WTC11 (cell line): ENCODE measurements around the gene SH3BGR. TPM values are rescaled to one million over a fixed set of nuclear protein-coding genes. Genes with fewer than 3 reads are reported as not detected.

Experiments
- ATAC-seq: fragments of 200-7000 bp; cut with Tn5 transposase; 2 replicates; pipeline ENCODE4 v1.10.0; 2021; ENCODE audit warnings: mild to moderate bottlenecking, moderate library complexity
- CTCF ChIA-PET: fragments of 300-600 bp; sonication (Branson Sonifier 250); formaldehyde crosslinking; loops from one replicate; lab custom pipeline; 2021; ENCODE audit warnings: antibody characterized with exemption; lab: Charles Lee
- POLR2A ChIA-PET: fragments of 350-600 bp; sonication (Branson Sonifier 250); formaldehyde crosslinking; loops from one replicate; lab custom pipeline; 2021; ENCODE audit warnings: antibody characterized with exemption; lab: Charles Lee
- DNase-seq: peaks from one replicate; pipeline ENCODE4 v3.0.0; 2021; ENCODE audit warnings: low spot score
- H3K27ac Mint-ChIP-seq: 2 replicates; pipeline ENCODE4 v1.8.0; 2021; ENCODE audit warnings: mixed read lengths
- H3K27me3 Mint-ChIP-seq: 2 replicates; pipeline ENCODE4 v1.8.0; 2021; ENCODE audit warnings: low read depth, mild to moderate bottlenecking, moderate library complexity, mixed read lengths
- H3K36me3 Mint-ChIP-seq: 2 replicates; pipeline ENCODE4 v1.8.0; 2021; ENCODE audit warnings: mixed read lengths
- H3K4me1 Mint-ChIP-seq: 2 replicates; pipeline ENCODE4 v1.8.0; 2022; ENCODE audit warnings: mixed read lengths
- H3K4me3 Mint-ChIP-seq: 2 replicates; pipeline ENCODE4 v1.8.0; 2021; ENCODE audit warnings: mild to moderate bottlenecking, moderate library complexity, mixed read lengths
- H3K9me3 Mint-ChIP-seq: 2 replicates; pipeline ENCODE4 v1.8.0; 2021; ENCODE audit warnings: mixed read lengths
- CBFB ChIP-seq: sonication (generic); formaldehyde crosslinking; IDR thresholded peaks from 2 replicates; pipeline ENCODE4 v1.8.1; 2022; ENCODE audit warnings: mild to moderate bottlenecking, low read depth, missing genetic modification reagents
- CDX4 ChIP-seq: fragments of 250-450 bp; sonication (Bioruptor Pico); IDR thresholded peaks from 2 replicates; pipeline ENCODE4 v1.9.0; 2021; ENCODE audit warnings: moderate library complexity, mild to moderate bottlenecking, inconsistent platforms, borderline replicate concordance
- ELF4 ChIP-seq: sonication (generic); formaldehyde crosslinking; IDR thresholded peaks from 2 replicates; pipeline ENCODE4 v1.8.1; 2022; ENCODE audit warnings: low read depth, mild to moderate bottlenecking, moderate library complexity, missing genetic modification reagents
- FOXP1 ChIP-seq: sonication (generic); formaldehyde crosslinking; IDR thresholded peaks from 2 replicates; pipeline ENCODE4 v1.8.0; 2022; ENCODE audit warnings: missing genetic modification reagents, mild to moderate bottlenecking, moderate library complexity, borderline replicate concordance
- GTF2I ChIP-seq: fragments of 250-450 bp; sonication (Bioruptor Pico); conservative IDR thresholded peaks from 2 replicates; pipeline ENCODE4 v1.4.0; 2021; ENCODE audit warnings: mild to moderate bottlenecking
- KAT7 ChIP-seq: sonication (generic); formaldehyde crosslinking; IDR thresholded peaks from 2 replicates; pipeline ENCODE4 v1.8.1; 2023; ENCODE audit warnings: missing genetic modification reagents, mild to moderate bottlenecking, borderline replicate concordance
- MAX ChIP-seq: sonication (generic); formaldehyde crosslinking; IDR thresholded peaks from 2 replicates; pipeline ENCODE4 v1.8.0; 2022; ENCODE audit warnings: mild to moderate bottlenecking, missing genetic modification reagents
- NFATC4 ChIP-seq: fragments of 250-450 bp; sonication (Bioruptor Pico); IDR thresholded peaks from 2 replicates; pipeline ENCODE4 v1.9.0; 2021; ENCODE audit warnings: mild to moderate bottlenecking
- NR2C2 ChIP-seq: sonication (generic); formaldehyde crosslinking; IDR thresholded peaks from 2 replicates; pipeline ENCODE4 v1.8.0; 2022; ENCODE audit warnings: mild to moderate bottlenecking, missing genetic modification reagents
- SMAD4 ChIP-seq: sonication (generic); formaldehyde crosslinking; IDR thresholded peaks from 2 replicates; pipeline ENCODE4 v1.8.0; 2022; ENCODE audit warnings: mild to moderate bottlenecking, missing genetic modification reagents
- SP1 ChIP-seq: sonication (generic); formaldehyde crosslinking; conservative IDR thresholded peaks from 2 replicates; pipeline ENCODE4 v1.8.1; 2022; ENCODE audit warnings: missing genetic modification reagents
- TEAD4 ChIP-seq: sonication (generic); formaldehyde crosslinking; IDR thresholded peaks from 2 replicates; pipeline ENCODE4 v1.8.0; 2022; ENCODE audit warnings: mild to moderate bottlenecking, missing genetic modification reagents
- ZNF121 ChIP-seq: sonication (generic); formaldehyde crosslinking; IDR thresholded peaks from 2 replicates; pipeline ENCODE4 v1.8.0; 2023; ENCODE audit warnings: missing genetic modification reagents
- ZNF263 ChIP-seq: sonication (generic); formaldehyde crosslinking; IDR thresholded peaks from 2 replicates; pipeline ENCODE4 v1.8.1; 2022; ENCODE audit warnings: low read depth, mild to moderate bottlenecking, moderate library complexity, missing genetic modification reagents
- ZNF671 ChIP-seq: fragments of 250-450 bp; sonication (Bioruptor Pico); IDR thresholded peaks from 2 replicates; pipeline ENCODE4 v1.8.0; 2021; ENCODE audit warnings: mild to moderate bottlenecking
- total RNA-seq: library from RNA; stranded (reverse); gene quantifications from 3 replicates; pipeline ENCODE4 v1.2.3, GENCODE V29; 2021
- TF ChIP-seq, protein P1 (sequence below): sonication (generic); formaldehyde crosslinking; conservative IDR thresholded peaks from 2 replicates; pipeline ENCODE4 v1.8.1; 2022; ENCODE audit warnings: mild to moderate bottlenecking, missing genetic modification reagents
- TF ChIP-seq, protein P2 (sequence below): sonication (generic); formaldehyde crosslinking; IDR thresholded peaks from 2 replicates; pipeline ENCODE4 v1.8.0; 2023; ENCODE audit warnings: mild to moderate bottlenecking, missing genetic modification reagents
- TF ChIP-seq, protein P3 (sequence below): sonication (generic); formaldehyde crosslinking; IDR thresholded peaks from 2 replicates; pipeline ENCODE4 v1.8.0; 2022; ENCODE audit warnings: mild to moderate bottlenecking, missing genetic modification reagents

Gene SH3BGR
- total RNA-seq, 1 experiment from 2014 or later: 3.2 TPM

DNA sequence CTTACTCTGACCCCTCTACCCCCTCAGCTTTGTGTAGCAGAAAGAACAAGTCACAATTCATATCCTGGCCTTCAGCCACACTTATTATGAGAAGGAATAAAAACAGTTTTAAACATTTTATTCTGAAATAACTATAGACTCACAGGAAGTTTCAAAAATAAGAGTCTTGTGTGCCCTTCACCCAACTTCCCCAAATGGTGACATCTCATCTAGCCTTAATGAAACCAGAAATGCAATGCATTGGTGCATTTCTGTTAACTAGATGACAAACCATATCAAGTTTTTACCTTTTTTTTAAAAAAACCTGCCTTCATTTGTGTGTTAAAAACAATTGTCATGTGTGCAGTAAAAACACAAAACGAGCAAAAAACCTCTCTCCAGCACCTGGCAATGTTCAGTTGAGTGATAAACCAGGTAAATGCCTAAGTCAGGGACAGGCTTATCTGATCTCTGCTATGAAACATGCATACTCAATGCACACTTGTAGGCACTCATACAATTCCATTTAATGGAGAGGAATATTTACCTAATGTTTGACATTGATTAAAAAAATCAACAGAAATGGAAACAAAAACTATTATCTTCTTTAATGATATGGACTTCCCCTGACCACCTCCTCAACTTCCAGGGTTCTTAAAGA lies 51.5 kb downstream of the SH3BGR start:
- Mint-ChIP-seq H3K9me3 (peaks cover 16% of the 10 kb centered on the region), H3K36me3 (no peaks in the 10 kb centered on the region; the same call in 1 of the 2 replicates), H3K27ac (no peak overlapping the region), H3K4me3 (no peak overlapping the region), H3K27me3 (no peaks in the 10 kb centered on the region; the same call in 1 of the 2 replicates), H3K4me1 (no peaks in the 10 kb centered on the region; the same call in 1 of the 2 replicates)
- ChIA-PET CTCF (interaction anchor here (0.8 to 1.0 kb wide), 2 partner anchors 363 to 364 kb away, joined by 3 read pairs; partner anchors contain the start of gene PCP4), POLR2A (no interaction called here)
- TF ChIP-seq GTF2I (CRISPR knock-in tag): no peak
- TF ChIP-seq, protein P1, sequence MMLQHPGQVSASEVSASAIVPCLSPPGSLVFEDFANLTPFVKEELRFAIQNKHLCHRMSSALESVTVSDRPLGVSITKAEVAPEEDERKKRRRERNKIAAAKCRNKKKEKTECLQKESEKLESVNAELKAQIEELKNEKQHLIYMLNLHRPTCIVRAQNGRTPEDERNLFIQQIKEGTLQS (CRISPR knock-in tag): no peak
- no peak for TF ChIP-seq FOXP1 (CRISPR knock-in tag)
- no peak for TF ChIP-seq KAT7
- no peak for TF ChIP-seq SMAD4
- TF ChIP-seq CBFB (CRISPR knock-in tag): no peak
- no peak for TF ChIP-seq ELF4
- TF ChIP-seq ZNF263: no peak
- no peak for TF ChIP-seq NFATC4 (CRISPR knock-in tag)
- TF ChIP-seq MAX (CRISPR knock-in tag): no peak
- TF ChIP-seq NR2C2: no peak
- TF ChIP-seq TEAD4 (CRISPR knock-in tag): no peak
- no peak for TF ChIP-seq ZNF671 (CRISPR knock-in tag)
- no peak for DNase-seq
- no peak for ATAC-seq

- TF ChIP-seq, protein P2, sequence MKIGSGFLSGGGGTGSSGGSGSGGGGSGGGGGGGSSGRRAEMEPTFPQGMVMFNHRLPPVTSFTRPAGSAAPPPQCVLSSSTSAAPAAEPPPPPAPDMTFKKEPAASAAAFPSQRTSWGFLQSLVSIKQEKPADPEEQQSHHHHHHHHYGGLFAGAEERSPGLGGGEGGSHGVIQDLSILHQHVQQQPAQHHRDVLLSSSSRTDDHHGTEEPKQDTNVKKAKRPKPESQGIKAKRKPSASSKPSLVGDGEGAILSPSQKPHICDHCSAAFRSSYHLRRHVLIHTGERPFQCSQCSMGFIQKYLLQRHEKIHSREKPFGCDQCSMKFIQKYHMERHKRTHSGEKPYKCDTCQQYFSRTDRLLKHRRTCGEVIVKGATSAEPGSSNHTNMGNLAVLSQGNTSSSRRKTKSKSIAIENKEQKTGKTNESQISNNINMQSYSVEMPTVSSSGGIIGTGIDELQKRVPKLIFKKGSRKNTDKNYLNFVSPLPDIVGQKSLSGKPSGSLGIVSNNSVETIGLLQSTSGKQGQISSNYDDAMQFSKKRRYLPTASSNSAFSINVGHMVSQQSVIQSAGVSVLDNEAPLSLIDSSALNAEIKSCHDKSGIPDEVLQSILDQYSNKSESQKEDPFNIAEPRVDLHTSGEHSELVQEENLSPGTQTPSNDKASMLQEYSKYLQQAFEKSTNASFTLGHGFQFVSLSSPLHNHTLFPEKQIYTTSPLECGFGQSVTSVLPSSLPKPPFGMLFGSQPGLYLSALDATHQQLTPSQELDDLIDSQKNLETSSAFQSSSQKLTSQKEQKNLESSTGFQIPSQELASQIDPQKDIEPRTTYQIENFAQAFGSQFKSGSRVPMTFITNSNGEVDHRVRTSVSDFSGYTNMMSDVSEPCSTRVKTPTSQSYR (CRISPR knock-in tag): no peak
- TF ChIP-seq, protein P3, sequence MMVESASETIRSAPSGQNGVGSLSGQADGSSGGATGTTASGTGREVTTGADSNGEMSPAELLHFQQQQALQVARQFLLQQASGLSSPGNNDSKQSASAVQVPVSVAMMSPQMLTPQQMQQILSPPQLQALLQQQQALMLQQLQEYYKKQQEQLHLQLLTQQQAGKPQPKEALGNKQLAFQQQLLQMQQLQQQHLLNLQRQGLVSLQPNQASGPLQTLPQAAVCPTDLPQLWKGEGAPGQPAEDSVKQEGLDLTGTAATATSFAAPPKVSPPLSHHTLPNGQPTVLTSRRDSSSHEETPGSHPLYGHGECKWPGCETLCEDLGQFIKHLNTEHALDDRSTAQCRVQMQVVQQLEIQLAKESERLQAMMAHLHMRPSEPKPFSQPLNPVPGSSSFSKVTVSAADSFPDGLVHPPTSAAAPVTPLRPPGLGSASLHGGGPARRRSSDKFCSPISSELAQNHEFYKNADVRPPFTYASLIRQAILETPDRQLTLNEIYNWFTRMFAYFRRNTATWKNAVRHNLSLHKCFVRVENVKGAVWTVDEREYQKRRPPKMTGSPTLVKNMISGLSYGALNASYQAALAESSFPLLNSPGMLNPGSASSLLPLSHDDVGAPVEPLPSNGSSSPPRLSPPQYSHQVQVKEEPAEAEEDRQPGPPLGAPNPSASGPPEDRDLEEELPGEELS (CRISPR knock-in tag): no peak
- TF ChIP-seq SP1 (CRISPR knock-in tag): no peak
- ATAC-seq (no peak), DNase-seq (no peak)
- Mint-ChIP-seq H3K4me1 (no peaks in the 10 kb centered on the region; the same call in 1 of the 2 replicates), H3K36me3 (no peaks in the 10 kb centered on the region; the same call in 1 of the 2 replicates), H3K27me3 (no peaks in the 10 kb centered on the region; the same call in 1 of the 2 replicates), H3K9me3 (peaks cover 11% of the 10 kb centered on the region), H3K4me3 (no peak overlapping the region), H3K27ac (no peak overlapping the region)
- ChIA-PET POLR2A (interaction anchor here (0.5 kb wide), 1 partner anchor 730 kb away, joined by 3 read pairs; no protein-coding TSS in a partner anchor), CTCF (interaction anchor here (1.0 kb wide), 1 partner anchor 363 kb away, joined by 3 read pairs; the partner anchor contains the start of gene PCP4)
Measured at GRCh38 chr21:39504230-39504629, 52.5 kb downstream of the SH3BGR start.

DNA sequence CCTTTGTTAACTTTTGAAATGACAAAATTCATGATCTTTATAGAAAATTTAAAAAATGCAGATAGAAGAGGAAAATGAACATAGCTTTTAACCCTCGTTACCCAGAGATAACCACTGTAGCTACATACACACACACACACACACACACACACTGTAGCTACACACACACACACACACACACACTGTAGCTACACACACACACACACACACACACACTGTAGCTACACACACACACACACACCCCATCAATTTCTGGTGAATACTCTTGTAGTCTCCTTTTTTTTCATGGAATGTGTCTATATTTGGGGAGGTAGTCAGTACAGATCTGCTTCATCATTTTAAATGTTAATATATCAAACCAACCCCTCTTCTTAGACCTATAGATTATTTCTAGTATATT lies 58.5 kb downstream of the SH3BGR start:
- TF ChIP-seq ZNF121 (CRISPR knock-in tag): no peak
- TF ChIP-seq CDX4 (CRISPR knock-in tag): no peak
- H3K4me3 Mint-ChIP-seq: no peak overlapping the region
- ATAC-seq (no peak), DNase-seq (no peak)
- H3K9me3 Mint-ChIP-seq: peaks cover 11% of the 10 kb centered on the region
- no peak overlapping the region for H3K27ac Mint-ChIP-seq
- POLR2A ChIA-PET: interaction anchor here (0.7 kb wide), 1 partner anchor 1167 kb away, joined by 3 read pairs; no protein-coding TSS in a partner anchor
- peaks cover 8% of the 10 kb centered on the region for H3K4me1 Mint-ChIP-seq
- H3K27me3 Mint-ChIP-seq: no peaks in the 10 kb centered on the region; the same call in 1 of the 2 replicates
- no peaks in the 10 kb centered on the region; the same call in 1 of the 2 replicates for H3K36me3 Mint-ChIP-seq
- CTCF ChIA-PET: interaction anchor here (0.6 to 1.5 kb wide), 2 partner anchors 197 to 357 kb away, joined by 3 read pairs; partner anchors contain the start of gene PCP4
